ENCODE data around the gene UBE2V1.
"Not testable (repeated sequence)": the region's sequence is repeated elsewhere in the genome, so short reads cannot be mapped to it uniquely, and the experiment has no call there.

The UBE2V1 gene

DNA sequence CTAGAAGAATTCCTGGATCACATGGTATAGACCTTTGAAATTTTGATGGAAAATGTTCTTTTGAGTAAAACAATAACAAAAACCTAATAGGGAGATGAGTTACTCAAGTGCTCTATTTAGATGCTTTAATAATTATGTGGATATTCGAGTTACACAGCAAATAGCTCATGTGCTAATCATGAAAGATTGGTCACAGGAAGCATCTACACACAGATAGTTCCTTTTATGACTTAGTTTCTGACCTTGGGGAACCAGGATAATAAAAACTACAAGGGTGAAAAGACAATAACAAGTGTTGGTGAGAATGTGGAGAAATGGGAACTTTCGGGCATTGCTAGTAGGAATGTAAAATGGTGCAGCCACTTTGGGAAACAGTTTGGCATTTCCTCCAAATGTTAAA is 19.7 kb downstream of the UBE2V1 start:
- DNase-seq: no peak

DNA sequence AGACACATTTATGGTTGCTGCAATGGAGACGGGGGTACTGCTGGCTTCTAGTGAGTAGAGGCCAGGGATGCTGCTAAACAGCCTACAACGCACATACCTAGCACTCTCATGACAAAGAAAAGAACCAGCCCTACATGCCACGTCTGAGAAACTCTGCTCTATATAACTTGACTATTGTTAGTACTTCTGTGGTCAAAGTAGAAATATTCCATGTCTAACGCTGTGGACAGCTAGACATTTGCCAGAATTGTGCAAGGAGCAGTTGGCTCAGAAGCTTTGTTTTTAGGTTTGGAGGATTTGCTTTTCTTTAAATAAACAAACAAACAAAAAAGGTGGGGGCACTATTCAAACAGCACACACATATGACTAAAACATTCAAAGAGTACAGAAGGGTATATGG is 20.5 kb downstream of the UBE2V1 start:
- no peak for DNase-seq

DNA sequence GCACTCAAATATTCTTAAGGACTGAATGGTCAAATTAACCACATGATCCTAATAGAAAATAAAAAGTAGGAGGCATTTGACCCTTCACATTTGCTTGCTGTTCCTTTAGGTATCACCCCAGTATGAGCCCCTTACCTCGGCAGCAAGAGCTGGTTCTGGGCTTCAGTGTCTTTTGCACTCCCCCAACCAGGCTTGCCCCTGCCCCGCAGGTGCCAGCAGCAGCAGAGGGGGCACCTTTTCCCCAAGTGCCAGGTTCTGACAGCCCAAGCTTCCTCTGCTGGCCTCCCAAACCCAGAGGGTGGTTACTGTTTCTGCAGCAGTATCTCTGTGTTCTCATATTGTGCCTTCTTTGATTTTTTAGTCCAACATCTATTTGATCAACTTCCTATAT is 23.2 kb downstream of the UBE2V1 start:
- no peak for DNase-seq

- no peak for DNase-seq
These were observed 23.7 kb downstream of the UBE2V1 start for GRCh38 chr20:50089140-50089786.

GRCh38 chr20:50088022-50088421 is 24.9 kb downstream of the UBE2V1 start:
- no peak for DNase-seq

GRCh38 chr20:50085481-50086365 is 27.2 kb downstream of the UBE2V1 start:
- DNase-seq: no peak

- no peak for DNase-seq
These were observed 27.8 kb downstream of the UBE2V1 start for GRCh38 chr20:50085146-50085480.

DNA sequence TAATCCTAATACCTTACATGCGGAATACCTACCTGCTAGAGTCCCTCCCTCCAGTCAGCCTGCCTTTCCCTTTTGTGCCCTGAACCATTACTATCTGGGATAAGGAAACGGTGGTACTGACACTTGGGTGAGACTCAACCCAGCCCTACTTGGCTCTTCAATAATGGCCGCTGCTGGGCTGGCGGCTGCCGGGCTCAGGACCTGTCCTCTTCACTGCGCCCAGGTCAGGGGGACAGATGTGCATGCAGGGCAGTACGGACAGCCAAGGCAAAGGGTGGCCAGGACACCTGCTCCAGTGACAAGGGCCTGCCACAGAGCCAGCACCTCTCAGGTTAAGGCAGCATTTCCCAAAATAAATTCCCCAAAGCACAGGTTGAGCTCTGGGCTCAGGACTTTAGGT is 29.9 kb downstream of the UBE2V1 start:
- DNase-seq: no peak

GRCh38 chr20:50082056-50082455 is 30.9 kb downstream of the UBE2V1 start:
- DNase-seq: not testable (repeated sequence)

DNA sequence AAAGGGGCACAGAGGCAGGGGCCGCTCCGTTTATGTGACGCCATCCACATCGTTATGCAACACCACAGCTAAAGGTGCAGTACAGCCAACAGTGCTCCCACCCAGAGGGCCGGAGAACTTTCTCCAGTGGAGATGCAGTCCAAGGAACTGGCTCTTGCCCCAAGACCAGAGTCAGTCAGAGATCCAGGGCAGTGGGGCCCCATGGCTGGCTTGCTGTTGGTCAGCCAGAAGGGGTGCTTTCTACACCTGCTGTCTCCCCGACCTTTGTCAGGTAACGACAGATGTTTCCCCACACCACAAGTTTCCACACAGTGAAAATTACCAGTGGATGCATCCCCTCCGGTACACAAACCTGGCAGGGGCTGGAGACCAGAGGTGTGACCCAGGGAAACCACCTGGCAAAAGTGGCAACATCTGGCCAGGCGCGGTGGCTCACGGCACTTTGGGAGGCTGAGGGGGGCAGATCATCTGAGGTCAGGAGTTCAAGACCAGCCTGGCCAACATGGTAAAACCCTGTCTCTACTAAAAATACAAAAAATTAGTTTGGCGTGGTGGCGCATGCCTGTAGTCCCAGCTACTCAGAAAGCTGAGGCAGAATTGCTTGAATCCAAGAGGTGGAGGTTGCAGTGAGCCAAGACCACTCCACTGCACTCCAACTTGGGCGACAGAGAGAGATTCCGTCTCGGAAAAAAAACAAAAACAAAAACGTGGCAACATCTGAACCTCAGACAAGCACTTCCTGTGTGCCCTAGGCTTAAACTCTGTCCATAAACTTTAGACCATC is 34.9 kb downstream of the UBE2V1 start:
- no peak for DNase-seq

DNA sequence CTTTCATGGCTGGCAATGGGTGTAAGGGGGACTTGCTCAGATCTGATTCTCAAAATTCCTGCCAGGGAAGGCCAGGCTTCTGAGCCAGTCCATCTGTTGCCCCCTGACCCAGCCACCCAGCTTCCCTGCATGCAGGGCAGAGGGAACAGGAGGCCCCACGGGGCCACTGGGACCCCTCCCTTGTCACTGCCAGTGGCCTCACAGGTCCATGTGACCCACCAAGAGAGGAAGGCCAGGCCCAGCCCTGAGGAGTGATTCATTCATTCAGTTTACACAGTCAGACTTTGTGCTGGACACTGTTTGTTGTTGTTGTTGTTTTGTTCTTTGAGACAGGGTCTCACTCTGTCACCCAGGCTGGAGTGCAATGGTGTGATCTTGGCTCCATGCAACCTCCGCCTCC is 39.5 kb downstream of the UBE2V1 start:
- no peak for DNase-seq

DNA sequence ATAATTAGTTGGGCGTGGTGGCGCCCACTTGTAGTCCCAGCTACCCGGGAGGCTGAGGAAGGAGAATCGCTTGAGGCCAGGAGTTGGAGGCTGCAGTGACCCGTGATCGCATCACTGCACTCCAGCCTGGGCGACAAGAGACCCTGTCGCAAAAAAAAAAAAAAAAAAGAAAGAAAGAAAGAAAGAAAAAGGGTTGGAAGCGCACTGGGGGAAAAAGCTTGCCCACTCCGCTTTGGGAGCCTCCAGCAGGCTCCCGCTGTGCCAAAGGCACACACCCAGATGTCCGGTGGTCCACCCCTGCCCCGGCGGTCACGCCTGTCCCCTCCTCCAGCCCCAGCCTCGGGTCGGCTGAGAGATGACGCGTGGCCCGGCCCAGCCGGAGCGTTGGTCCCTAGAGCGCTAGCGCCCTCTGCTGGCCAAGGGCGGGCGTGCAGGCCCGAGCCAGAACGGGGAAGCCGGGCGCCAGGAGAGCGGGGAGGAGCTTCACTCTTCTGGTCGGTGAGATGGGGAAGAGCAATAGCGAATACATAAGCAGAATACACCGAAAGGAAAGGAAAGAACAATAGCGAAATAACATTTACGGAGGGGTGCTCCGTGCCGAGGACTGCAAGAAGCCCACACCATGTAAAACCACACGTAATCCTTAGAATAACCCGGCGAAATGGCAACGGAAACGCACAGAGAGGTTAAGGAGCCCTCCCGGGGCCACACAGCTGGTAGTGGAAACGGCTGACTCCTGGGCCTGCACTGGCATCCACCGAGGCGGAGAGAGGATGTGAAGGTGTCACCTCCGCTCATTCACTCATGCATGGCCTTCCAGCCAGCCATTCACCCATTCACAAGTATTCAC is 41.7 kb downstream of the UBE2V1 start:
- DNase-seq: peak; percentile 86

DNA sequence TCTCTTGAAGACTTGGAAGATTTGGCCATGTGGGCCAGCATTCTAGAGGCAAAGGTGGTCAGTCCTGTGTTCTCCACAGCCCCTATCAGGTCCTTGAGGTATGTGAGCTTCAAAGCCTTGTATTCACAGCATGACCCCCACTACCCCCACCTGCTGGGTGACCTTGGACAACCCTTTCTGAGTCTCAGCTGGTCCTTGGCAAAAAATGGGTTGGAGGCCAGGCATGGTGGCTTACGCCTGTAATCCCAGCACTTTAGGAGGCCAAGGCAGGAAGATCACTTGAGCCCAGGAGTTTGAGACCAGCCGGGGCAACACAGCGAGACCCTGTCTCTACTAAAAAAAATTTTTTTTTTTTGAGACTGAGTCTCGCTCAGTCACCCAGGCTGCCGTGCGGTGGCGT is 42.6 kb downstream of the UBE2V1 start:
- no peak for DNase-seq

DNA sequence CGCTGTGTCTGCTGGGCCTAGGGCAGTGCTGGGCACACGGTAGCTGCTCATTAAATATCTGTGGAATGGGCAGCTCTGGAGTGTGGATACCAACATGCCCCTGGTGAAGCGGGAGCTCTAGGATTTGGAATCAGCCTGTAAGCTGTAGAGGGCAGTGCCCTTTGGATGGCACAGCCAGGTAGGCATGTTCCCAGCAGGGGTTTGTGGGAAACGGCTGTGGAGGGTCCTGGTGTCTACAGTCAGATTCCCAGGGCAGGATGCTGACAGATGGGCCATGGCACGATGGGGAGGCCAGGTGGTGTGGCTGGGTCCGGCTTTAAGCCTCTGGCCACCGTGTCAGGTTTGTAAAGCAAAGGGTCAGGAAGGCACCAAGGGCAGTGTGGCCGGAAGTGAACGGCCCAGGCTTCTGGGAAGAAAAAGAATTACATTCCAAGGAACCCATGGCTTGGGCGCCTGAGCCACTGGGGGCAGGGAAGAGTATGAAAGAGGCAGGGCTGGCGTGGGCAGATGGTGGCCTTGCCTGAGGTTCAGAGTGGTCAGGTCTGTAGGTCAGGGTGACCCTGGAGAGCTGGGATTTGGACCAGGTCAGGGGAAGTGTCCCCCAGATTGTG is 44.8 kb downstream of the UBE2V1 start:
- DNase-seq: no peak

GRCh38 chr20:50067461-50067860 is 45.5 kb downstream of the UBE2V1 start:
- no peak for DNase-seq

GRCh38 chr20:50067018-50067417 is 45.9 kb downstream of the UBE2V1 start:
- DNase-seq: no peak

DNA sequence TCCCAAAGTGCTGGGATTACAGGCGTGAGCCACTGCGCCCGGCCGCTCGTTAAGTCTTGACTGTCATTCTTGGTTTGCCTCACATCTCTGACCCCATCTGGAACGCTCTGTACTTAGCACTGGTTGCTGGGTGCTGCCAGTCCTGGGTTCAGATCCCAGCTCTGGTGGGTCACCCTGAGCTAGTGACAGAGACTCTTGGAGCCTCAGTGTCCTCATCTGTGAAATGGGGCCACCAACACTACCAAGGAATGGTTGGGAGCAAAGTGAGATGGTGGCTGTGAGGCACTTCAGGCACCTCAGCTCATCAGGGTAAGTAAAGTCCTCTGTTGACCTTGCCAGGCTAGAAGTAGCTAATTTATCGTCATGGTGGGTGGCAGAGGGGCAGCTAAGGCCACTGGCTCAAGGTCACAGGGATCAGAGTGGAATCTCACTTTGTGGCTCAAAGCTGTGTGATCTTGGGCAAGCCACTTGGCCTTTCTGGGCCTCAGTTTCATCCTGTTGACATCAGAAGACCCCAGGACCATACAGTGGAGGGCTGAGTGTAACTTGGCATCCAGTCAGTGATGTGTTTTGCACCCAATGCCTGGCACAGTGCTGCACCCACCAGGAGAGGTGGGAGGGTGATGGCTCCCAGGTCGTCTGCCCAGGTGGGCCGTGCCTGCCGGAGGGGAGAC is 46.7 kb downstream of the UBE2V1 start:
- no peak for DNase-seq

DNA sequence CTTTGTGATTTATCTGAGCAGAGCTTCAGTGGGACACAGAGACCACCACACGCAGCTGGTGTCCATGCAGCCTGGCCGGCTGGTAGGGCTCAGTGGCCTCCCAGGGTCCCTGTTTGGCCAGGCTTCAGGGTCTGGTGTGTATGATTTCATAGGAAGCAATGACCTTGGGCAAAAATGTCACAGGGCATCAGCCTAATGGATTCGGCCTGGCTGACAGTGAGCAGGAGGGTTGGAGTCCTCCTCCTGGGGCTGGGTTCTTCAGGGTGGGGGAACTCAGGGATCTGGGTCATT is 47.7 kb downstream of the UBE2V1 start:
- DNase-seq: no peak

DNA sequence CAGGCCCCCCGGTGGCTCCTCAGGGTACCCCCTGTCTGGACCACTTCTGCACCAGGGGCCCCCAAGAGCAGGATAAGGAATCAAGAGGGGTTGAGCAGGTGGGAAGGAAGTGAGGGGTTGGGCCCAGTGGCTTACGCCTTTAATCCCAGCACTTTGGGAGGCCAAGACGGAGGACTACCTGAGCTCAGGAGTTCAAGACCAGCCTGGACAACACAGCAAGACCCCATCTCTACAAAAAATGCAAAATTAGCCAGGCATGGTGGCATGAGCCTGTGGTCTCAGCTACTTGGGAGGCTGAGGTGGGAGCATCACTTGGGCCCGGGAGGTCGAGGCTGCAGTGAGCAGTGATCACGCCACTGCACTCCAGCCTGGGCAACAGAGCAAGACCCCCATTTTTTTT is 49.2 kb downstream of the UBE2V1 start:
- not testable (repeated sequence) for DNase-seq

DNA sequence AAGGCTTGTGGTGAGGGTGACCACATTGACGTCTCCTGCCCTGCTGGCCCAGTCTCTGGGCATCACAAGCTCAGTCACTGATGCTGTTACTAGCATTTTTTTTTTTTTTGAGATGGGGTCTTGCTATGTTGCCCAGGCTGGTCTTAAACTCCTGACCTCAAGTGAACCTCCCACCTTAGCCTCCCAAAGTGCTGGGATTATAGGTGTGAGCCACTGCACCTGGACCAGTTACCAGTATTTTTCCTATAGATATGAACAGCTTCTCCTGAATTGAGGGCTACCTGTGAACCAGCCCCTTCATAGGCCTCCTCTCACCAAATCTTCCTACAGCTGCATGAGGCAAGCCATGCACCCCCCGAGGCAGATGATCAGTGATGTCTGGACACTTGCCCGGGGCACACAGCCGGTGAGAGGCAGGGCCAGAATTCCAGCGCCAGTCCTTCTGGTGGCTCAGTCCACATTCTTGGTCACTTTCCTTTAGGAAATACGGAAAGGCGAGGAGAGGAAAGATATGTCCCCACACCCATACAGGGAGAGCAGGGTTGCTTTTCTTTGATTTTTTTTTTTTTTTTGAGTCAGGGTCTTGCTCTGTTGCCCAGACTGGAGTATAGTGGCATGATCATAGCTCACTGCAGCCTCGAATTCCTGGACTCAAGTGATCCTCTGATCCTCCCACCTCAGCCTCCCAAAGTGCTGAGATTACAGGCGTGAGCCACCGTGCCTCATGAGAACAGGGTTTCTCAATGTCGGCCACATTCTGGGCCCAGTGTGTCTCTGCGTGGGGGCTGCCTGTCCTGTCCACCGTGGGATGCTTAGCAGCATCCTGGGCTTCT is 50.7 kb downstream of the UBE2V1 start:
- no peak for DNase-seq

Measured in GOT3 (cell line).